ENCODE data around the gene TSG101.

DNA sequence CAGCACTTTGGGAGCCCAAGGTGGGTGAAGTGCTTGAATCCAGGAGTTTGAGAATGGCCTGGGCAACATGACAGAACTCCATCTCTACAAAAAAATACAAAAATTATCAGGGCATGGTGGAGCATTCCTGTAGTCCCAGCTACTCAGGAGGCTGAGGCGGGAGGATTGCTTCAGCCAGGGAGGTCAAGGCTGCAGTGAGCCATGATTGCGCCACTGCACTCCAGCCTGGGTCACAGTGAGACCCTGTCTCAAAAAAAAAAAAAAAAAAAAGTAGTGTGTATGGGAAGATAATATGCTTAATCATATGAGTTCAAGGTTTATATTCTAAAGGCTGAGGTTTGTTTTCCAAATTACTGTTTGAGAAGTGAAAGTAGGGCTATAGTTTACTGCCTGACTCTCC, 60.3 kb downstream of the TSG101 start:
- TF ChIP-seq CTCF (IDR thresholded peaks at IDR 0.05 in 2 of 3, conservative IDR thresholded peaks at IDR 0.05 in 1 of 3; ENCODE audit: control insufficient read depth in 2 of 3, extremely low read depth in 1 of 3, insufficient read depth in 1 of 3, low read depth in 3 of 3, low read length in 3 of 3) (no peak), POLR2A (IDR thresholded peaks at IDR 0.05; ENCODE audit: low read depth, low read length) (no peak), SUZ12 (IDR thresholded peaks at IDR 0.05; ENCODE audit: unreplicated experiment) (no peak), HDAC6 (IDR thresholded peaks at IDR 0.05; ENCODE audit: unreplicated experiment) (no peak), CREB1 (IDR thresholded peaks at IDR 0.05; ENCODE audit: low read depth) (no peak), ZNF622 (IDR thresholded peaks at IDR 0.05) (no peak), EZH2 (IDR thresholded peaks at IDR 0.05; ENCODE audit: borderline replicate concordance, control insufficient read depth, low read depth, low read length) (no peak), TCF12 (IDR thresholded peaks at IDR 0.05; ENCODE audit: low read depth, low read length) (no peak), ZNF24 (IDR thresholded peaks at IDR 0.05) (no peak), SMC3 (IDR thresholded peaks at IDR 0.05; ENCODE audit: borderline replicate concordance, low read length) (no peak), SREBF2 (IDR thresholded peaks at IDR 0.05; ENCODE audit: low read length) (no peak), NR2C2 (IDR thresholded peaks at IDR 0.05; ENCODE audit: borderline replicate concordance, control insufficient read depth, insufficient read length, low read depth) (no peak), CBFB (IDR thresholded peaks at IDR 0.05; ENCODE audit: low read depth) (no peak)
- TF ChIP-seq, protein P1, sequence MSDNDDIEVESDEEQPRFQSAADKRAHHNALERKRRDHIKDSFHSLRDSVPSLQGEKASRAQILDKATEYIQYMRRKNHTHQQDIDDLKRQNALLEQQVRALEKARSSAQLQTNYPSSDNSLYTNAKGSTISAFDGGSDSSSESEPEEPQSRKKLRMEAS (IDR thresholded peaks at IDR 0.05; ENCODE audit: low read depth, low read length) = no peak

Data from GM12878 (cell line).